Measurements from ENCODE around the gene RNF151.
"Not testable (repeated sequence)": the region's sequence is repeated elsewhere in the genome, so short reads cannot be mapped to it uniquely, and the experiment has no call there.

The RNF151 gene

DNA sequence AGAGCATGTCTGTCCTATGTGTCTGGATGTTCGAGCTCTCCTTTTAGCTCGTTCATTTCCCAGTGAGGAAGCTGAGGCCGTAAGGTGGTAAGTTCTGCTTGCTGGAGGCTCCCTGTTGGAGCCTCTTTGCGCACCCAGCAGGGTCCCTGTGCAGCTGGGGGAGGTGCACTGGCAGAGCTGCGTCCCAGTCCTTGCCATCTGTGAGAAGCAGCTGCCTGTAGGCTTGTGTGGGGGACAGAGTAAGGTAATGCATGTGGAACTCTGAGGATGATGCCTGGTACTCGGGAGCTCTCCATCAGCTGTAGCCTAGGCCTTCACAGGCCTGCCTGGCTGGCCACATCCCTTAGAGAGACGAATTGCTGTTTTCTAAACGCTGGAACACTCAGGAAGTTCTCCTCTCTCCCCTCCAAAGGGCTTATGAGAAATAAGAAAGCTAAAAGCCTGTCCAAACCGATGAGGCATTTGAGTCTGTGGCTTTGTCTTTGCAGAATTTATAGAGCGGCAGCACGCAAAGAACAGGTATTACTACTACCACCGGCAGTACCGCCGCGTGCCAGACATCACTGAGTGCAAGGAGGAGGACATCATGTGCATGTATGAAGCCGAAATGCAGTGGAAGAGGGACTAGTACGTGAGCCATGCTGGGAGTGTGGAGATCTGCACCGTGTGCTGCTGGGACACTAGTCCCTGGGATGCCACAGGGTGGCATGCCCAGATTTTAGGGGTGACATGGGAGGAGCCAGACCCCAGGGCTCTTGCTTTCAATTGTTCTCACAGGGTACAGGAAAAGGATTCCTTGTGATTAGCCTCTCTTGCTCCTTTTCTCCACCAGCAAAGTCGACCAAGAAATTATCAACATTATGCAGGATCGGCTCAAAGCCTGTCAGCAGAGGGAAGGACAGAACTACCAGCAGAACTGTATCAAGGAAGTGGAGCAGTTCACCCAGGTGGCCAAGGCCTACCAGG lies 5.7 kb upstream of the RNF151 start:
- no peak for DNase-seq

DNA sequence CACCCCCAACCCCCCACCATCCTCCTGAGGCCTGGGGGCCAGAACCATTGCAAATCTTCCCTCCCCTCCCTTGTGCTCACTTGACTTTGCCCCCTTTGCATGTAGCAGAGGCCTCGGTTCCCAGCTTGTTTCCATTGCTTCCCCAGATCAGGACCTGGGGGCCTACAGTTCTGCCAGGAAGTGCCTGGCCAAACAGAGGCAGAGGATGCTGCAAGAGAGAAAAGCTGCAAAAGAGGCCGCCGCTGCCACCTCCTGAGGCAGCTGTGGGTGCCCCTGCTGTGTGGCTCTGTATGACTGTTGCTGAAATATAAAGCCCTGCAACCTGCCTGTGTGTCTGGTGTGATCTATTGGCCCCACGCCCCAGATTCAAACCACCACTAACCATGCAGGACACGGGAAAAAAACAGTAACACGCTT lies 5.0 kb upstream of the RNF151 start:
- DNase-seq = no peak

DNA sequence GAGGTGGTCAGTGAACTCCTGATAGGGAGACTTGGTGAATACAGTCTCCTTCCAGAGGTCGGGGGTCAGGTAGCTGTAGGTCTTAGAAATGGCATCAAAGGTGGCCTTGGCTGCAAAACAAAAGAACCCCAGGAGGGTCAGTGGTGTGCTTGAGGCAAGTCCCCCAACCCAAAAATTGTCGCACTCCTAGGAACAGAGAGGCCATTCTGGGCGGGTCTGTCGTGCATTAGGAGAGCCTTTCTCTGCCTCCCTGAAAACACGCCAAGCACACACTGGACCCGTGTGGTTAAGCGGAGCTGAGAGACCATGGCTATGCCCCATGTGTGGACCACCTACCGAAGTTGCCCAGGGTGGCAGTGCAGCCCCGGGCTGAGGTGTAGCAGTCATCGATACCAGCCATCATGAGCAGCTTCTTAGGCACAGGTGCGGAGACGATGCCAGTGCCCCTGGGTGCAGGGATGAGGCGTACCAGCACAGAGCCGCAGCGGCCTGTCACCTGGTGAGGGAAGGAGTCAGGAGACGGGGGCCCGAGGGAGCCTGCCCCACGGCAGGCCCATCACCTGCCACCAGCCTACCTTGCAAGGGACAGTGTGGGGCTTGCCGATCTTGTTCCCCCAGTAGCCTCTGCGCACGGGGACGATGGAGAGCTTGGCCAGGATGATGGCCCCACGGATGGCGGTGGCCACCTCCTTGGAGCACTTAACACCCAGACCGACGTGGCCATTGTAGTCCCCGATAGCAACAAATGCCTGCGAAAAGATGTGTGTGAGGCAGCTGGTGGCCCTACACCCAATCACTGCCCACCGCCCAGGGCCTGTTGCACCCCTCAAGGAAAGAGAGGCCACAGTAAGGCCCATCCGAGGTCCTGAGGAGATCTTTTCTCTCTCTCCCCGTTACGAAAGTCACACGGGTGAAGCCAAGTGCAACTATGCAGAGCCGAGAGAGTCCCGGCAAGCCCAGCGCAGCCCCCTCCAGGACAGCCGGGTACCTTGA lies 4.2 kb upstream of the RNF151 start:
- DNase-seq = not testable (repeated sequence)

DNA sequence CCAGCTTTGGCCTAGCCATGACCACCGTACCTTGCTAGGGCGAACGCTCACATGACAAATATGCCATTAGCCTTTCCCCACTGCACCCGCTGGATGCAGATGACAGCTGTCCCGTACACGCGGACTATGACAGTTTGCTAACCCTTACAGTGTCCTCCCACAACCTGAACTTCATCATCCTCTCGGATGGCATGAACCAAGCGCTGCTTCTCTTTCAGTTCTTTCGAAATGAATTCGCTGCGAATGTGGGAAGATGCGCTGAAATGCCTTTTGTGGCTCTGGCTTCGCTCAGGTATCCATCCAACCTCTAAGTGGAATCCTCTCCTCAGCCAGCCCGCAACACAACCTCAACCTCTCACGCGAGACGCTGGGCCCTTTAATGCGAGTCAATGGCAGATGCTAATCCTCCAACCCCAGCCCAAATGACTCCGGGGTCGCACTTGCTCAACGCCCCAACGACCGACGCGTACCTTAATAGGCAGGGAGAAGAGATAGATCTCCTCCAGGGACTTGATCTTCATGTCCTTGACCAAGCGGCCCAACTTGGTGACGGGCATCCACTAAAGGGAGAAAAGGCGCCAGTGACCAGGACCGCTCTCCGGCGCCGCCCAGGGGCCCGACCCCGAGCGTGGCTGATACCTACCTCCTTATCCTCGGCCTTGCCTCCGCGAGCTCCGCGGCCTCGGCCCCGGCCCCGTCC lies 2.7 kb upstream of the RNF151 start:
- no peak for DNase-seq

DNA sequence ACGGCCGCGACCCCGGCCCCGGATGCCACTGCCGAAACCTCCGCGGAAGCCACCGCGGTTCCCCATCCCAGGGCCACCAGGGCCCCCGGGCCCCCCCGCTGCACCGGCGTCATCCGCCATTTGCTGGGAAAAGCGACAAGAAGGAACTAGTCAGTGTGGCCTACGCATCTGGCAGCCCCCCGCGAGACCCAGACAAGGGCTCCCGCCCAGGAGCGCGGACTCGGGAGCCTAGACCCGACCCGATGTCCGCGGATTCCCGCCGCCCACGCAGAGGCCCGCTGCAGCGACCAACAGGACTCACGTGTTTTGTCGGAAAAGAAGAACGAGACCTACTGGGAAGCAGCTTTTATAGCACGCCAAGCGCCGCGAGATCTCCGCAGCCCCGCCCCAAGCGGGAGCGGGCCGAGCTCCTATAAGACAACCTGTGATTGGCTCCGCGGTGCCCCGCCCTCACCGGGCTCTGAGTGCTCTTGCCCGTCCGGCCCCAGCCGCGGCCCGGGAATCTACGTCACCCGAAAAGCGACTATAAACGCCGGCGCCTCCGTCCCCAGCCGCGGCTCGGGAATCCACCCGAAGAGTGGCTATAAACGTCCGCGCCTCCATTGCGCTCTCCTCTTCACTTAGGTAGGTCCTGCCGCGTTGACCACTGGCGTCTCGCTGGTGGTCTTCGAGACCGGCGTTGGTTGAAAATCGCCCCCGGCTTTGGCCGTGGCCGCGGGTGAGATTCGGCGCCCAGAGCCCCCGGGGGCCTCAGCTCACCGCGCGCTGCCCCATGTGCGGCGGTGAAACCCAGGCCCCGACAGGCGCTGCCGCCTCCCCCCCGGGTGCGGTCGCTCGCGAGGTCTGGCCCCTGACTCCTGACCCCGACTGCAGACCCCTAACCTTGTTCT lies 1.9 kb upstream of the RNF151 start, which contains the start of gene RPS2:
Gene RPS2 (minus strand): TSS at position 321 of the 890 bp plus-strand sequence. CDS start 201 bp downstream, at position 120.
- DNase-seq = peak; percentile 96

DNA sequence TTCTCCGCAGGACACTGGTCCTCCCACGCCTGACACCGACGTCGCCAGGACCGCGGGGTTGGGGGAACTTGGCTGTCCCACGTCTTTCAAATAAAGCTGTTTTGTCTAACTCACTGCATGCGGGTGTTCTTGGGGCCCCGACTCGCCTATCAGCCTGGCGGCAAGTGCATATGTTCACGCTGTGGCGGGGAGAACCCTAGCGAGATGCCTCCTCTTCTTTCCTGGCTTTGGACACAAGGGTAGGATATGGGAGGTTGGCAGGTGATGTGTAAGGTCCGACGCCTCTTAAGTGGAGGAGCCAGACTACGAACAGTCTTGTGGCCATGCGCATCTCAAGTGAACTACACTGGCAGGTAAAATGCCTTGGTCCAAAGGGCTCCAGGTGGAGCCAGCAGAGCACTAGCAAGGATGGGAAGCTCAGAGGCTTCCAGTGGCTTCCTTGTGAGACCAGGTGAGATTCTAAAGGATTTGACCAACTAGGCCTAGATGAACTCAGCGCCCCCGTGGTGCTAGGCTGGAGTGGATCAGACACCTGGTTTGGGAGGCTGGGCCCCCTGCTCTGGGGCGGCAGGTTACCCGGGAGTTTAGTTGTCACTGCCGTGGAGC lies 1.2 kb upstream of the RNF151 start:
- DNase-seq = no peak

DNA sequence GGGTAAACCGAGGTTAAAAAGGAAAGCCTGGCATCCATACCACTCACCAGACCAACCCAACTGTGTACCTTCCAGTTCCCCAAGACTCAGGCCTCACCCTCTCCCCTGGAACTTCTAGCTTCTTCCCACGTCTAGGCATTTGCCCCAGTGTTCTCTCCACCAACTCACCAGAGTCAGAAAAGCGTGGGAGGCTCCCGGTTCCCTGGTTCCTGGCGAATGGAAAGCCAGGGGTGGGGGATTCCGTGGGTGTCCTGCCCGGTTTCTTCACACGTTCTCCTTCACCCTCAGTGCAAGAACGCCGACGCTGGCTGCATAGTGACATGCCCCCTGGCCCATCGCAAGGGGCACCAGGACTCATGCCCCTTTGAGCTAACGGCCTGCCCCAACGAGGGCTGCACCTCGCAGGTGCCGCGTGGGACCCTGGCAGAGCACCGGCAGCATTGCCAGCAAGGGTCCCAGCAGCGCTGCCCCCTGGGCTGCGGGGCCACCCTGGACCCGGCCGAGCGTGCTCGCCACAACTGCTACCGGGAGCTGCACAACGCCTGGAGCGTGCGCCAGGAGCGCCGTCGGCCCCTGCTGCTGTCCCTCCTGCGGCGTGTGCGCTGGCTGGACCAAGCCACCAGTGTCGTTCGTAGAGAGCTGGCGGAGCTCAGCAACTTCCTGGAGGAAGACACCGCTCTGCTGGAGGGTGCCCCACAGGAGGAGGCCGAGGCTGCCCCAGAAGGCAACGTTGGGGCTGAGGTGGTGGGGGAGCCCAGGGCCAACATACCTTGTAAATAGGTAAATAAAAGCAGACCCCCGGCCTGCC lies 1.7 kb downstream of the RNF151 start:
- no peak for DNase-seq

DNA sequence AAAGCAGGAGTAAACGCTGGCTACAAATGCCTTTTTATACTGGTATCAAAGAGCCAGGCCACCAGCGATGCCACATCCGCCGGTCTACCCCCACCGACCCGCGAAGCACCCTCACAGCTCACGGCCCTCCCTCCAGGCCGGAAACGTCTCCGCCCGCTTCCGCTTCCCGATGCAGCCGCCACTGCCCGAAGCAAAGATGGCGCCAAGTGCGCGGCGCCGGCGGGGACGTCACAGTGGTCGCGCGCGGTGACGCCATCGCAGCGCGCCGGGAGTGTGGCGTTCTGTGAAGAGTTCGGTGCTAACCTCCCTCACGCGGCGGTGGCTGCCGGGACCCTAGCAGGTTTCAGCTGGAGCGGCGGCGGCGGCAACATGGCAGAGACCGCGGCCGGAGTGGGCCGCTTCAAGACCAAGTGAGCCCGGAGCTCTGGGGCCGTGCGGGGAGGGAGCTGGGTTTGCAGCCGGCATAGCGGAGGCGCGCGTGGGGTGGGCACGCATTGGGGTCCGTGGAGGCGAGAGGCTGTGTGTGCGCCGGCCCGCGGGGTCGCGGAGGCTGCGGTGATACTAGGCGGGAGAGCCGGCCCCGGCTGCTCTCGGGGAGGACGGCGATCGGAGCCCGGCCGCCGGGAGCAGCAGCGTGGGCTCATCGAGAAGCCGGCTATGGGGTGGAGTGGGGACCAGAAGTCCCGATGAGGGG lies 5.3 kb downstream of the RNF151 start, which contains the start of gene TBL3:
Gene TBL3 (plus strand): TSS at position 258 of the 694 bp plus-strand sequence. CDS start 112 bp downstream, at position 370.
- DNase-seq = peak; percentile 82

DNA sequence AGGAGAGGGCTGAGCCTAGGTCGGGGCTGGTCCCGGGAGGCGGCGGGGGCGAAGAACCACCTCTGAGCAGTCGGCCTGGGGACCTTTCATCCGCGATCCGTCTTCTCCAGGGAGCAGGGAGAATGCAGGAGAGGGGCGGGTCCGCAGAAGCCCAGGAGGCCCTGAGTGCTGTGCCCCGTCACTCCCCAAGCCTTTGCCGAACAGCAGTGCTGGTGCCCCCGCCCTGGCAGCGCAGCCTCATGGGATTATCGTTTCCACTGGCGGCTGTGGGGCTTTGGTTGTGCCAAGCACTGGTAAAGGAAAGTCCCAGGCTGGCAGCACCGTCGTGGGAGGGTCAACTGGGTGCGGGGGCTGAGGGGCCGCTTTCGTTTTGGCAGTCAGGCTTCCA lies 5.8 kb downstream of the RNF151 start:
- no peak for DNase-seq

DNA sequence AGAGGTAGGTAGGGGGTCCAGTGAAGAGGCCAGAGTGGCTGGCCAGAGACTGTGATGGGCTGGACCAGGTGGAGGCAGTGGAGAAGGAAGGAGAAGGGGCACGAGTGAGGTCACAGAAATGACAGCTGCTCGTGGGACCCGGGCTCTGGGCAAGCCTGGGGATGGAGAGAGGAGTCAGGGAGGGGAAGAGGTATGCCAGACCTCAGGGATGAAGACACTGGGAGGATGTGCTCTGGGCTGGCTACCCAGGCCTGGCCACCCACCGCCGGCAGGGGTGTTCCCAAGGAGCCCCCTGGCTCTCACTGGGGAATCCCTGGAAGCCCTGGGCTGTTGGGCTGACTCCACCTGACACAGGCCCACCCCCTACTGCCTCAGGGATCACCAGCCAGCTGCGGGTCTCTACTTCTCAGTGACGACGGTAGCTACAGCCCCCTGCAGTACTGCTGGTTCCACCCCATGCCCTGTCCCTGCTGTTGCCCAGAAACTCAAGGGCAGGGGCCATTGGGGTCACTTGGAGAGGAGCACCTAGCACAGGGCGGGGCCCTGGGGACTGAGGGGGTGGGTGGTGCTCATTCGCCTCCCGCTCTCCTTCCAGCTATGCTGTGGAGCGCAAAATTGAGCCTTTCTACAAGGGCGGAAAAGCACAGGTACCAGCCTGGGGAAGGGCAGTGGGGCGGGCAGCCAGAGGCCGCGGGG lies 7.0 kb downstream of the RNF151 start:
- no peak for DNase-seq

DNA sequence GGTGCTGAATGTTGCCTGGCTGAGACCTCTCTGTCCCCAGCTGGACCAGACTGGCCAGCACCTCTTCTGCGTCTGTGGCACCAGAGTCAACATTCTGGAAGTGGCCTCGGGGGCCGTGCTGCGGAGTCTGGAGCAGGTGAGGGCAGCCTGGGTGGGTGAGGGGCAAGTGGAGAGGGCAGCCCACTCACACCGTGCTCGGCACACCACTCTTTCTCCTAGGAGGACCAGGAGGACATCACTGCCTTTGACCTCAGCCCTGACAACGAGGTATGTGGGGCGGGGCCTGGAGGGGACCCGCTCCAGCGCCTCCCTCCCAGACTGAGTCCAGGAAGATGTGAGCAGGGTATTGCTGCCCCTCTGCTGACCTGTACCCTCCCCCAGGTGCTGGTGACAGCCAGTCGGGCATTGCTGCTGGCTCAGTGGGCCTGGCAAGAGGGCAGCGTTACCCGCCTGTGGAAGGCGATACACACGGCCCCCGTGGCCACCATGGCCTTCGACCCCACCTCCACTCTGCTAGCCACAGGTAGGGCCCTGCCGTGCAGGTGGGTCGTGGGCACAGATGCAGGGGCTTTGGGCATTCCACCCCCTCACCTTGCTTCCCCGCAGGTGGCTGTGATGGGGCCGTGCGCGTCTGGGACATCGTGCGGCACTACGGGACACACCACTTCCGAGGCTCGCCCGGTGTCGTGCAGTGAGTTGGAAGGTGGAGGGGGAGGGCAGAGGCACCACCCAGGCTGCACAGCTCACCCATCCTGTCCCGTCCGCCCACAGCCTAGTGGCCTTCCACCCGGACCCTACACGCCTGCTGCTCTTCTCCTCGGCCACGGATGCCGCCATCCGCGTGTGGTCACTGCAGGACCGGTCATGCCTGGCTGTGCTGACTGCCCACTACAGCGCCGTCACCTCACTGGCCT lies 7.8 kb downstream of the RNF151 start:
- DNase-seq = no peak

DNA sequence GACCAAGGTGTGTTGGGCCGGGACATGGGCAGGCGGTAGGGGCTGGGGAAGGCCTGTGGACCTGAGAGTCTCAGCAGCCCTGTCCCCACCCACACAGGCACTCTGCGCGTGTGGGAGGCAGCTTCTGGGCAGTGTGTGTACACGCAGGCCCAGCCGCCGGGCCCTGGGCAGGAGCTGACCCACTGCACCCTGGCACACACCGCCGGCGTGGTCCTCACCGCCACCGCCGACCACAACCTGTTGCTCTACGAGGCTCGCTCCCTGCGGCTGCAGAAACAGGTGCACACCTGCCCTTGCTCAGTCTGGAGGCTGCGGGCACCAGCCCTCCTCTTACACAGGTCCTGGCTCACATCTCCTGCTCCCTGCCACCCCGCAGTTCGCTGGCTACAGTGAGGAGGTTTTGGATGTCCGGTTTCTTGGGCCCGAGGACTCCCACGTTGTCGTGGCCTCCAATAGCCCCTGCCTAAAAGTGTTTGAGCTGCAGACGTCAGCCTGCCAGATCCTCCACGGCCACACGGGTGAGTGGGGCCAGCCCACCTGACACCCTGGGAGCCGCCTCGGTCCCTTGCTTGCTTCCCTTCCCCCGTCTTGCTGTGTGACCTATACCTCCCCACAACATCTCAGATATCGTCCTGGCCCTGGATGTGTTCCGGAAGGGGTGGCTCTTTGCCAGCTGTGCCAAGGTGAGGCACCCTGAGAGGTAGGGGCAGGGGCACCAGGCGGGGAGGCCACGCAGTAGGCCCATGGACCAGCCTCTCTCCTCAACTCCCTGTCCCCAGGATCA lies 9.0 kb downstream of the RNF151 start:
- DNase-seq = no peak

DNA sequence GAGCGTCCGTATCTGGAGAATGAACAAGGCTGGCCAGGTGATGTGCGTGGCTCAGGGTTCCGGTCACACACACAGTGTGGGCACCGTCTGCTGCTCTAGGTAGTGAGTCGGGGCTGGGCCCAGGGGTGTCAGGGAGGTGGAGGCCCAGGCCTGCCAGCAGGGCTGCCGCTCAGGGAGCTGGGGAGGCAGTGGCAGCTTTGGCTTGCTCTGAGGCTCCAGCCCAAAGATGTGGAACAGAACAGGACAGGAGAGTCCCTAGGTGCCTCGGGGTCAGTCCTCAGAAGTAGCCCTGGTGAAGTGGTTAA lies 9.5 kb downstream of the RNF151 start:
- DNase-seq = no peak

DNA sequence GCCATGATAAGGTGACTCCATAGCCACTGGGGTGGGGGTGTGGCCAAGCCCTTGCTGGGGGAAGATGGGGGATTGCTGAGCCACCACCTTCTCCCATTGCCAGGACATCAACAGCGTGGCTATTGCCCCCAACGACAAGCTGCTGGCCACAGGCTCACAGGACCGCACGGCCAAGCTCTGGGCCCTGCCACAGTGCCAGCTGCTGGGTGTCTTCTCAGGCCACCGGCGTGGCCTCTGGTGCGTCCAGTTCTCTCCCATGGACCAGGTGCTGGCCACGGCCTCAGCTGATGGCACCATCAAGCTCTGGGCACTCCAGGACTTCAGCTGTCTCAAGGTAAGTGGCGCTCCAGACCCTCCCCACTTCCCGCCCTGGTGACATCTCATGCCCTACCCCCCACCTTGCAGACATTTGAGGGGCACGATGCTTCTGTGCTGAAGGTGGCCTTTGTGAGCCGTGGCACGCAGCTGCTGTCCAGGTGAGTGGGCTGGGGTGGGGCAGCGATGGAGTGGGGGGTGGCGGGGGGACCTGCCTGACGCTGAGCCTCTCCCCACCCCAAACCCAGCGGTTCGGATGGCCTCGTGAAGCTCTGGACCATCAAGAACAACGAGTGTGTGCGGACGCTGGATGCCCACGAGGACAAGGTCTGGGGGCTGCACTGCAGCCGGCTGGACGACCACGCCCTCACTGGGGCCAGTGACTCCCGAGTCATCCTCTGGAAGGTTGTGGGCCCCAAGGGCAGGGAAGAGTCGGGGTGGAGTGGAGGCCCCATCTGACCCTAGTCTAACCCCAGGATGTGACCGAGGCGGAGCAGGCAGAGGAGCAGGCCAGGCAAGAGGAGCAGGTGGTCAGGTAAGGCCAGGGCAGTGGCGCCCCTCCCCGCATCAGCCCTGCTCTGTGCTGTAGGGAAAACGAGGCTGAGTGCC lies 10.6 kb downstream of the RNF151 start:
- DNase-seq = no peak

DNA sequence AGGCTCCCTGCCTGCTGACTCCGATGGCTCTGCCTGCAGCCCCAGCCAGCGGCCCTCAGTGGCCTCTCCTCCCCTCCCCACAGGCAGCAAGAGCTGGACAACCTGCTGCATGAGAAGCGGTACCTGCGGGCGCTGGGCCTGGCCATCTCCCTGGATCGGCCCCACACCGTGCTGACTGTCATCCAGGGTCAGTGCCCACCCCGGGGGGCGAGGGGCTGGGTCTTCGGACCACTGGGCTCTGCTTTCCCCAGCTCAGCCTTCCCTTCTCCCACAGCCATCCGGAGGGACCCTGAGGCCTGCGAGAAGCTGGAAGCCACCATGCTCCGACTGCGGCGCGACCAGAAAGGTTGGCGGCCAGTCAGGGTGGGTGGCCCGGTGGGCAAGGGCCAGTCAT lies 11.2 kb downstream of the RNF151 start:
- no peak for DNase-seq

Data from amniotic stem cell (primary cell).